ENCODE results near the gene PTPRN2.

DNA sequence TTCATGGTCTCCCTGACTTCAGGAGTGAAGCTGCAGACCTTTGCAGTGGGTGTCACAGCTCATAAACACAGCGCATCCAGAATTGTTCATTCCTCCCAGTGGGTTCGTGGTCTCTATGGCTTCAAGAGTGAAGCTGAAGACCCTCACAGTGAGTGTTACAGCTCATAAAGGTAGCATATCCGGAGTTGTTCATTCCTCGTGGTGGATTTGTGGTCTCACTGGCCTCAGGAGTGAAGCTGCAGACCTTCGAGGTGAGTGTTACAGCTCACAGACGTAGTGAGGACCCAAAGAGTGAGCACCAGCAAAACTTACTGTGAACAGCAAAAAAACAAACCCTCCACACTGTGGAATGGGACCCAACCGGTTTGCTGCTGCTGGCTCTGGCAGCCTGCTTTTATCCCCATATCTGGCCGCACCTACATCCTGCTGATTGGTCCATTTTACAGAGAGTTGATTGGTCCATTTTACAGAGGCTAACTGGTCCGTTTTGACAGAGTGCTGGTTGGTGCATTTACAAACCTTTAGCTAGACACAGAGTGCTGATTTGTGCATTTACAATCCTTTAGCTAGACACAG, 308.8 kb downstream of the PTPRN2 start:
- TF ChIP-seq EP300 (IDR thresholded peaks at IDR 0.05): no peak
- TF ChIP-seq, protein P1, sequence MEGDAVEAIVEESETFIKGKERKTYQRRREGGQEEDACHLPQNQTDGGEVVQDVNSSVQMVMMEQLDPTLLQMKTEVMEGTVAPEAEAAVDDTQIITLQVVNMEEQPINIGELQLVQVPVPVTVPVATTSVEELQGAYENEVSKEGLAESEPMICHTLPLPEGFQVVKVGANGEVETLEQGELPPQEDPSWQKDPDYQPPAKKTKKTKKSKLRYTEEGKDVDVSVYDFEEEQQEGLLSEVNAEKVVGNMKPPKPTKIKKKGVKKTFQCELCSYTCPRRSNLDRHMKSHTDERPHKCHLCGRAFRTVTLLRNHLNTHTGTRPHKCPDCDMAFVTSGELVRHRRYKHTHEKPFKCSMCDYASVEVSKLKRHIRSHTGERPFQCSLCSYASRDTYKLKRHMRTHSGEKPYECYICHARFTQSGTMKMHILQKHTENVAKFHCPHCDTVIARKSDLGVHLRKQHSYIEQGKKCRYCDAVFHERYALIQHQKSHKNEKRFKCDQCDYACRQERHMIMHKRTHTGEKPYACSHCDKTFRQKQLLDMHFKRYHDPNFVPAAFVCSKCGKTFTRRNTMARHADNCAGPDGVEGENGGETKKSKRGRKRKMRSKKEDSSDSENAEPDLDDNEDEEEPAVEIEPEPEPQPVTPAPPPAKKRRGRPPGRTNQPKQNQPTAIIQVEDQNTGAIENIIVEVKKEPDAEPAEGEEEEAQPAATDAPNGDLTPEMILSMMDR (IDR thresholded peaks at IDR 0.05): no peak

Measured in sigmoid colon (tissue), 4 donors.